Measurements from ENCODE around the gene PLAC1.

DNA sequence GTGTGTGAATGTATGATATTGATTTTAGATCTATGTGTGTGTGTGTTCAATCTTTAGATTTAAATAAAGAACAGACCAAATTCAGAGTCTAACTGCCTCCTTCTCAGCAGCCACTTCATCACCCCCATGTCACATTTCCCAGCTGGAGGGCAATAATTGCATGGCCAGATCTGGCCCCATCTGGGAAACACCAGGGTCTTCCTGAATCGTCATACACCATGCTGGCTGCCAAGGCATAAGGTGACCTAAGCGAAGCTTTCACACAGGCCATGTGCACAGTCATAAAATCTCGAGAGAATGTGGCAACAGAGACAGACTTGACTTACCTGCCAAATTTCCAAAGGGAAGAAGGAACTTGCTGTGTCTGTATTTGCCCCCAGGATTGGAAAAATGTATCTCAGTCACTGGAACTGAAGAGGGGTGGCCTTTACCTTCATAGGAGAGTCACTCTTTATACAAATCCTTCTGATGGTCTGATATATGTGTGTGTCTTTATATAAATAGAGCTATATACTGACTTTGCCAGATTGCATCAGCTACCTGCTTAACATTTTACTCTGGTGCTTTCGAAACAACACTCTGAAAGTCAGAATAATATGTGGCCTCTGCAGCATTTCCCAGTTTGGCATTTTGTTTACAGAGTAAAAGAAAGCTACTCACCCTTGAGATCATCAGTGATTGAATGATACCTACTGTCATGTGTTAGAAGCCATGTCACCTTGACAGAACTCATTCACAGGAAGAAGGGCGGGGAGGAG is at the start of gene PLAC1:
- TF ChIP-seq POLR2AphosphoS5 (IDR thresholded peaks at IDR 0.05; ENCODE audit: borderline replicate concordance, low read depth, low read length) = no peak
- TF ChIP-seq EZH2 (IDR thresholded peaks at IDR 0.05) = no peak
- no peak for TF ChIP-seq FOXP2 (optimal IDR thresholded peaks at IDR 0.05; ENCODE audit: control extremely low read depth, extremely low read length, insufficient read depth)

All from SK-N-MC (cell line).